Middle frontal gyrus (tissue), 1 donor: Measurements from ENCODE around the gene PDCD4.
A peak's percentile ranks its signal among the peaks of the same experiment; 100 is the strongest.

Source experiments
- DNase-seq: peaks from one replicate; pipeline ENCODE4 v3.0.0-alpha.2; 2015; ENCODE audit warnings: low spot score; ENCODE audit errors: extremely low spot score

The PDCD4 gene

DNA sequence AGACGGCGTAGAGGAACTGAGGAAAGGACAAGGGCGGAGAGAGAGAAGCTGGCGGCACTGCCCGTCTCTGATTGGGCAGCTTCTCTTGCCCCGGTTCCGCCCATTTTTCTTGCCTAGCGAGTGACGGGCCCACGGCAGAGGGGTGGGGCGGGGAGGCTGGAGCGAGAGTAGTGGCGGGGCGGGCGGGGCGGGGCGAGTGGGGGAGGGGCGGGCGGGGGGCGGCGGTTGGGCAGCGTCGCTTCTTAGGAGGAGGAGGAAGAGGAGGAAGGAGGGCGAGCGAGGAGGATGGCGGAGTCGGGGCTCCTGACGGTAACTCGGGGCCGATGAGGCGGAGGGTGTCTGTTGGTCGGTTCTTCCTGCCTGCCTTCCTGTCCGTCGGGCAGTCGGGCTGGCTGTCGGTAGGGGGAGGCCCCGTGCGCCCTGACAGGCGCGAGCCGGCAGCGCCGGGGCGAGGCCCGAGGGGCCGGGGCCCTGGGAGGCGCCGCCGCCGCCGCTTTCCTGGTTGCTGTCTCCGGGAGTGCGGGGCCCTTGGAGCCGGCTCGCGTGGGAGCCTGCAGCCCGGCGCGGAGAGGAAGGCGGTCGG, 47.7 kb downstream of the PDCD4 start, which contains the start of gene SHOC2:
SHOC2 (plus strand) TSS at position 256 of the 583 bp plus-strand sequence. CDS start 44,755 bp downstream, outside the sequence.
- DNase-seq = peak; percentile 39

DNA sequence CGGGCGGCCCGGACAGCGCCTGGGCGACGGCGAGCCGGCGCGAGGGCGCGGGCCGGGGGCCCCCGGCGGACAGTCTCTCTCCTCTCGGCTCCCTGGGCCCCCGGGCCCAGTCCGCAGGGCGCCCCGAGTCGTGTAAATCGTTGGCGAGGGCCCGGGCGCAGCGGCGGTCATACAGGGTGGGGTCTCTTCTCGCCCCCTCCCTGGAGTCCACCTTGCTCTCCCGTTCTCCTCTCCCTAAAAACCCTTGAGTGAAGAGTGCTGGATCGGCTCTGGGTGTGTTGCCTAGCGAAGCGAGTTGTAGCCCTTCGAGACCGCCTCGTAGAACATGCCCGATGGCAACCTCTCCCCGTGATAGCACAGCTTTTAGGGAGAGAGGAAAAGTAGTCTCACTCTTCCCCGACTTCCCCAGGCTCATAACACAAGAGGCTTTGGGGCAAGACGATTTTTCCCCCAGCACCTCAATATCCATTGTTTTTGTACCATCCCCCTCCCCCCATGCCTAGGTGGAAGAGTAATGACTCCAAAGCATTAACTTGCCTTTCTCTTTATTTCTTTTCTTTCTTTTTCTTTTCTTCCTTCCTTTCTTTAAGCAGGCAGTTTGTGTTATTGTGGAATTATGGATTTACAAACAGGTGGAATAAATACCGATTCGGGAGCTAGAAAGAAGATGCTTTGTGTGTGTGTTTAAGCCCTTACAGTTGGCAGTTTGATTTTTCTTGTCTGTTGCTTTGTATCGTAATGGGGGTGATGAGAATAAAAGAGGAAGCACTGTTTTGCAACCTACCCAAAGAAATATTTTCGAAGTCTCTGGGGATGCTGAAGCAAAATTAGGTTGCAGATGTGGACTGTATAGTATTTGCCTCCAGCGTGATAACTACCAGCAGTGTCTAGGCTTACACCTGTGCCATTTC, 48.5 kb downstream of the PDCD4 start:
- no peak for DNase-seq

DNA sequence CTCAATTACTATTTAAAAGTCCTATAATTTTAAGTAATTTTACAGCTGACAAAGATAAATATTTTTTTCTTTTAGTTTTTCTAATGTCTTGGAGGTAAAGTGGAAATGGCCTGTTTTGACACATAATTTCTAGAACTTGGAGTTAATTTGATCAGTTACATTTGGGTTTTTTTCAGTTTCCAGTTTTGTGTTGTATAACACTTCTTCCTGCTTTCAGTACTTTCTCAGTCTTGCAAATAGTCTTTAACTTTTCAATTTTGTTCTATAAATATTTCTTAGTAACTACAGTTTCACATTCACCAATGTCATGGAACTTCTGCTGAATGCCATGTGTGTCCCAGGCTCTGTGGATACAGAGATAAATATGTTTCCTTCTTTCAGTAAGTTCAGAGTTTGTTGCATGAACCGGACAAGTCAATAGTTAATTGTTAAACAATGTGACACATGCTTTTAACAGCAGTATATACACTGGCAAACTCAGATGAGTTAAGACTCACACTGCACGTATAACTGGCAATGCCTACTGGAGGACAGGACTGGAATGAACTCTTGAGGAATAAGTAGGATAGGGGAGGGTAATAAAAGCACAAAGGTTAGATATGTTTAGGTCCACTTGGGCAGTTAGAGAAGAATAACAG, 52.2 kb downstream of the PDCD4 start:
- DNase-seq = no peak

DNA sequence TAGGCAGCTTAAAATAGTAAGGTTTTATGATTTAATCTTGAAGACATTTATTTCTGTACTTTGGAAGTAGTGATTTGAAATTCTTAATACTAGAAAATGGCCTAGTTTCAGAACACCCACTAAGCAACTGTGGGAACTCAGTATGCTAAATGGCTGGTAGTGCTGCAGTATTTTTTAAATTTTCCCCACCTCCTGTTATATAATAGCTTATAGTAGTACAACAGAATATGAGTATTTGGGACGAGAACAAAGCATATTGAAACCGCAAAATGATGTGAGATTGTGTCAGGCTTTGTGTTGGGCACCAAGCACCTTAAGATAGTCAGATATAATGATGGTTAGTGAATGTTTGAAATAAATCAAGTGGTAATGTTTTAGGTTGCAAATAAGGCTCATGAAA, 55.7 kb downstream of the PDCD4 start:
- no peak for DNase-seq

DNA sequence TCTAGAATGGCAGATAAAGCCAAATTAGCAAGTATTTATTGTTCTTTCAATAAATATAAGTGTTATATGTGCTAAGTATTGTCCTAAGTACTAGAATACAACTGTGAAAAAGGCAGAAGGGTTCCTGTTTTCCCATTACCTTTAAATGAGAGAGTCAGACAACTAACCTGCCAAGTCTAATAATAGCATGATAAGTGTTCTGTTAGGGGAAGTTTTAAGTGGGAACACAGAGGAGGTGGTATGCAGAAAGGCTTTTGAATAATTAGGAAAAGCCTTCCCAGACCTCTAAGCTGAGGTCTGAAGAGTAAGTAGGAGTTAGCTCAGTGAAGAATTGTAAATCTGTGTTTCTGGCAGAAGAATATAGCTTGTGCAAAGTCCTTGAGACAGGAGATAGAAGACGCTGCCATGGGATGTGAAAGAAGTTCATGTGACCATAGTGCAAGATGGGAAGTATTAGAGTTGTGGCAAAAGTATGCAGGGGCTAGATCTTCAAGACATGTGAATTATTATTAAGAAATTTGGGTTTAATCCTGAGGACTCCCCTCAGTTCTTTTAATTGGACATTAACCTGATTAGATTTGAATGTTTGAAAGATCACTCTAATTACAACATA, 60.1 kb downstream of the PDCD4 start:
- no peak for DNase-seq

DNA sequence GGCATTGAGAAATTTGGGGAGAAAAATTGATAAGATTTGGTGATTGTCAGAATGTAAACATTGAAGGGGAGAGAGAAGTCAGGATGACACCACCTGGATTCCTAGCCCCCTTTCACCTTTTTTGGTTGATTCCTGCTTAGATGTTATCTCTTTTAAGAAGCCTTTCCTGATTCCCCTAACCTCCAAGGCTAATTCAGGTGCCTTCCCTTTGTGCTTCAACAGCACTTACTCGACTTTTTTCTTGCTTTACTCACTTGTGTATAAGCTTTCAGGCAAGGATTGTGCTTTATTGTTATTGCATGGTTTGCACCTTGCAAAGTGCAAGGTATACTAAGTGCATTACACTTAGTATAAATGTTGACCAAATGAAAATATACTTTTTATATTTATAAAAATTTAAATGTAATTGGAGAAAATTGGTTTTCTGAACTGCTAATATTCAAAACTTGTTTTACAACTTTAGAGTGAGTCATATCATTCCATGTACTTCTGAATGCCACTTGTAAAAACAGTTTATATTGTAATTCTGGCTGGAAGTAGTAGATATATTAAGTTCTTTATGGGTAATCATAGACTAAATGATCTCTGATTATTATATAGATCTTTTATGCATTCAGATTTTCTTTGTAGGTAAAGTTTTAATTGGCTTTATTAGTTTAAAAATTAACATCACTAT, 60.9 kb downstream of the PDCD4 start:
- DNase-seq = no peak

DNA sequence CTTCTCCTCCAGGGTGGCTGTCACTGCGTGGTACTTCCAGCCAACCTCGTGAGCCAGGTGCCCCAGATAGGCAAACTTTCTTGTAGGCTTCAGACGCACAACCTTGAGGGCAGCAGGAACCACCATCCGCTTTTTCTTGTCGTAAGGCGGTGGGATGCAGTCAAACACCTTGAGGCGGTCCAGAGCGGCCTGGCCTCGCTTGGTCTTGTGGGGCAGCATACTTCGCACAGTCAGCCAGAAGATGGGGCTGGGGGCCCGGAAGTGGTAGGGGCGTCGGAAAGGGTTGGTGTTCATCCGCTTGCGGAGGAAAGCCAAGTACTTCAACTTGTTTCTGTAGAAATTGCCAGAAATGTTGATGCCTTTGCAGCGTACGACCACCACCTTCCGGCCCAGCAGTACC, 65.0 kb downstream of the PDCD4 start:
- no peak for DNase-seq

DNA sequence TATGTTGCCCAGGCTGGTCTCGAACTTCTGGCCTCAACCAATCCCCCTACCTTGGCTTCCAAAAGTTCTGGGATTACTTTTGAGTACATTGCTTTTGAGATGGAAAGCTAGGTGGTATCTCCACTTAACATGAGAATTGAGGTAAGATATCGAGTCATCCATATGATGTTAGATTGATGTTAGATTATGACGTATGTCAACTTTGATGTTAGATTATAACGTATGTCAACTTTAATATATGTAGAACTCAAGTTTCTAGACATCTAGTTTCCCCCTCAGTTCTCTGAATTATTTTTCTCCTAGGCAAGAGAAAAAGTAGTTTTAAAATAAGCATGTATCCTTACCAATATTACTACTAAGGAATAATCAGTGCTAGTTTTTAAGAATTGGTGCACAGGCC, 67.7 kb downstream of the PDCD4 start:
- DNase-seq = no peak

DNA sequence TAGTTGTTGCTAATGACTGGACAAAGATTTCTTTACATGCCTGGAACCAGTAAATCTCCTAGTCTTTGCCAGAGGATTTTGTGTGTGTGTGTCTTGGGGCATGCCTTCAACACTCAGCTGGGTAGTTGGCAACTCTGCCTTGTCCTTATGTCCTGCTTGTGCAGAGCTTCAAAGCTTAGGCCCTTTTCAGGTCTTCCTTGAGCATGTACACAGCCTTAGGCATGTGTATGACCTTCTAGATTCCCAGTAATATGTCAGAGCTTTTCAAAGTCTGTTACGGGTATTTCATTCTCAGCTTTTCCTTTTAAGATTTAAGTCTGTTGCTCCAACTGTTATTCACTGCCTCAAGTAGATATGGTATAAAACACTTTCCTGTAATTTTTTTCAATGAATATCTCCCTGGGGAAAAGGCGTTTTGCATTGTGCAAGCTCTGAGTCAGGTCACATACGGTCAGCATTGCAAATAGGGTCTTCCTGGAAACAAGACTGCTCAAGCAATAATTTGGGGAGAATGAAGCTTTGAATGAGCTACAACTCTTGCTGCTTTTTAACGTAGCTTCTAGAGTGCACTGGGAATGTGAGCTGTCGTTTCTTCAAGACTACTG, 73.2 kb downstream of the PDCD4 start:
- DNase-seq = no peak

DNA sequence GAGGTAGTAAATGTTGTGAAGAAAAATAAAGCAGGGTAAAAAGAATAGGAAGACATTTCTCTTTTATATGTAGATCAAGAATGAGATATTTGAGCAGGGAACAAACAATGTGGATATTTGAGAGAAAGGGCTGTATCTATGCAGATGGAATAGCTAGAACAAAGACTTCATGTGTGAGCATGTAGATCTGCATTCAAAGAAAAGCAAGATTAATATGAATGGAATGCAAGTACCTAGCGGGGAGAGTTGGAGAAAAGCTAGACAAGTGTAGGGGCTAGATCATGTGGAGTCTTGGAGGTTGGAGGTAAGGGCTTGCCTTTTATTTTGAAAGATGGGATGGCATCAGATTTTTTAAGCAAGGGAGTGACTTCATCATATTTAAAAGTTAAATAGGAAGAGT, 74.8 kb downstream of the PDCD4 start:
- no peak for DNase-seq

DNA sequence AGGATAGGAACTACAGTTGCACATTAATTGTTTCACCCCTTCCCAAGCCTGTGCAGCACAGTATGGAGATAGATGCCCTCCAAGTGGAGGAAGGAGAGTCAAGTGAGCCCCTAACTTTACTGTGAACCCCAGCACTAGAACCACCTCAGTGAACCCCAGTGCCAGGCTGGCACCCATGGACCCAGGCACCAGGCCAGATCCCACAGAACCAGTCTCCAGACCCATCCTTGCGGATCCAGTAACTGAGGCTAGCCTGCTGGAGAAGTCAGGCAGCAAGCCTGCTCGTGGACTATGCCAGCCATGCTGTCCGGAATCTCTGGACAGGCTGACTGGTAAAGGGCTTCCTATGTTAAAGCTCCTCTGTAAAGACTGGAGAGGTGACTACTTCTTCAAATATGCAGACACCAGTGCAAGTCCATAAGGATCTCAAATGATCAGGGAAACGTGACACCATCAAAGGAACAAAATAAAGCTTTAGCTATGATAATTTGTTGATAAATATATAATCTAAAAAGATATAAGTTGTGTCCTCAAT, 75.4 kb downstream of the PDCD4 start:
- DNase-seq = no peak
